Tibial artery (tissue), 4 donors: ENCODE measurements around the gene DGKB.

Experiments
- DNase-seq, 2 donors: peaks; one replicate each; pipeline ENCODE4 v3.0.0-alpha.2; 2019
- H3K27ac ChIP-seq, 2 donors: fragments of 200-600 bp; sonication (generic) in 1 of 2; 1 replicate in 1 of 2; 2 replicates in 1 of 2; pipeline ENCODE4 v1.5.1; 2018 to 2019; ENCODE audit warnings: mild to moderate bottlenecking in 1 of 2
- H3K27me3 ChIP-seq, 2 donors: fragments of 200-600 bp; sonication (generic) in 1 of 2; one replicate each; pipeline versions ENCODE4 v1.5.1 to v1.6.0; 2016 to 2019
- H3K36me3 ChIP-seq, 3 donors: fragments of 200-600 bp; sonication (generic) in 2 of 3; one replicate each; pipeline ENCODE4 v1.5.1; 2016 to 2019; ENCODE audit warnings: mild to moderate bottlenecking in 2 of 3
- H3K4me1 ChIP-seq, 4 donors: fragments of 200-600 bp; sonication (generic) in 2 of 4; 1 replicate in 3 of 4; 2 replicates in 1 of 4; pipeline ENCODE4 v1.5.1; 2016 to 2019
- H3K4me3 ChIP-seq, 2 donors: fragments of 200-600 bp; sonication (generic) in 1 of 2; 1 replicate in 1 of 2; 2 replicates in 1 of 2; pipeline ENCODE4 v1.5.1; 2018 to 2019; ENCODE audit warnings: mild to moderate bottlenecking in 2 of 2
- H3K9me3 ChIP-seq, 3 donors: fragments of 200-600 bp; sonication (generic) in 1 of 3; one replicate each; pipeline ENCODE4 v1.5.1; 2016 to 2019
- CTCF ChIP-seq, 2 experiments: fragments of 200-600 bp in 1 of 2; fragments of 450-650 bp in 1 of 2; IDR thresholded peaks; one replicate each; pipeline ENCODE4 v1.5.1; 2017 to 2019; ENCODE audit warnings: antibody characterized with exemption in 2 of 2, mild to moderate bottlenecking in 1 of 2, moderate library complexity in 1 of 2
- intact Hi-C: fragments of 100-400 bp; cut with DNase I; formaldehyde crosslinking; loops from one replicate; pipeline ENCODE4 v1.15.0; 2023; ENCODE audit warnings: low total_unique reads

The DGKB gene

GRCh38 chr7:14821757-14822480 is 80.6 kb downstream of the DGKB start:
- Histone ChIP-seq H3K9me3 (no peaks in the 10 kb centered on the region), H3K27me3 (no peaks in the 10 kb centered on the region), H3K4me1 (no peaks in the 10 kb centered on the region), H3K27ac (no peak overlapping the region), H3K36me3 (no peaks in the 10 kb centered on the region), H3K4me3 (no peak overlapping the region)
- intact Hi-C loops: no loop called here
- no peak for TF ChIP-seq CTCF (IDR thresholded peaks at IDR 0.05)
- DNase-seq: no peak

GRCh38 chr7:14818871-14819270 is 83.7 kb downstream of the DGKB start:
- no peaks in the 10 kb centered on the region for H3K9me3 ChIP-seq
- no peak for DNase-seq
- intact Hi-C loops: no loop called here
- H3K27me3 ChIP-seq: no peaks in the 10 kb centered on the region
- no peak for TF ChIP-seq CTCF (IDR thresholded peaks at IDR 0.05)
- H3K36me3 ChIP-seq: no peaks in the 10 kb centered on the region
- H3K4me1 ChIP-seq: no peaks in the 10 kb centered on the region
- H3K27ac ChIP-seq: no peak overlapping the region
- H3K4me3 ChIP-seq: no peak overlapping the region

GRCh38 chr7:14817829-14818614 is 84.5 kb downstream of the DGKB start:
- intact Hi-C loops: no loop called here
- H3K27ac ChIP-seq: no peak overlapping the region
- no peaks in the 10 kb centered on the region for H3K27me3 ChIP-seq
- H3K9me3 ChIP-seq: no peaks in the 10 kb centered on the region
- no peak for TF ChIP-seq CTCF (IDR thresholded peaks at IDR 0.05)
- no peaks in the 10 kb centered on the region for H3K4me1 ChIP-seq
- DNase-seq: no peak
- H3K4me3 ChIP-seq: no peak overlapping the region
- H3K36me3 ChIP-seq: no peaks in the 10 kb centered on the region

GRCh38 chr7:14807507-14807906 is 95.0 kb downstream of the DGKB start:
- TF ChIP-seq CTCF (IDR thresholded peaks at IDR 0.05): no peak
- Histone ChIP-seq H3K36me3 (no peaks in the 10 kb centered on the region), H3K9me3 (no peaks in the 10 kb centered on the region), H3K4me3 (no peak overlapping the region), H3K4me1 (no peaks in the 10 kb centered on the region), H3K27me3 (no peaks in the 10 kb centered on the region), H3K27ac (no peak overlapping the region)
- intact Hi-C loops: no loop called here
- no peak for DNase-seq

GRCh38 chr7:14806891-14807290 is 95.7 kb downstream of the DGKB start:
- intact Hi-C loops: no loop called here
- H3K9me3 ChIP-seq: no peaks in the 10 kb centered on the region
- H3K36me3 ChIP-seq: no peaks in the 10 kb centered on the region
- H3K27ac ChIP-seq: no peak overlapping the region
- no peaks in the 10 kb centered on the region for H3K4me1 ChIP-seq
- no peak overlapping the region for H3K4me3 ChIP-seq
- DNase-seq: no peak
- H3K27me3 ChIP-seq: no peaks in the 10 kb centered on the region
- no peak for TF ChIP-seq CTCF (IDR thresholded peaks at IDR 0.05)
